Measurements from ENCODE around the gene SNX33. TPM values are rescaled to one million over a fixed set of nuclear protein-coding genes. Genes with fewer than 3 reads are reported as not detected.
A peak's percentile ranks its signal among the peaks of the same experiment; 100 is the strongest.

The SNX33 gene
- total RNA-seq, 1 experiment from 2014 or later = 6.1 TPM

- no peaks in the 10 kb centered on the region for H3K9me3 ChIP-seq (replicated peaks)
- H3K4me1 ChIP-seq (replicated peaks) = peaks cover 44% of the 10 kb centered on the region
- no peak overlapping the region for H3K4me3 ChIP-seq
- H3K36me3 ChIP-seq = peaks cover 46% of the 10 kb centered on the region
- no peaks in the 10 kb centered on the region for H3K27me3 ChIP-seq (replicated peaks)
- H3K27ac ChIP-seq = no peak overlapping the region
- no peak for DNase-seq (ENCODE audit: low read depth in 1 of 2, low spot score in 2 of 2)
Measured at GRCh38 chr15:75649848-75650247, 2.1 kb downstream of the SNX33 start.

- H3K36me3 ChIP-seq = peaks cover 46% of the 10 kb centered on the region
- H3K4me3 ChIP-seq = no peak overlapping the region
- no peaks in the 10 kb centered on the region for H3K27me3 ChIP-seq (replicated peaks)
- H3K9me3 ChIP-seq (replicated peaks) = no peaks in the 10 kb centered on the region
- no peak for DNase-seq (ENCODE audit: low read depth in 1 of 2, low spot score in 2 of 2)
- H3K4me1 ChIP-seq (replicated peaks) = peaks cover 44% of the 10 kb centered on the region
- no peak overlapping the region for H3K27ac ChIP-seq
Measured at GRCh38 chr15:75650908-75651809, 3.4 kb downstream of the SNX33 start.

- H3K4me1 ChIP-seq (replicated peaks) = peaks cover 36% of the 10 kb centered on the region
- peaks cover 50% of the 10 kb centered on the region for H3K36me3 ChIP-seq
- H3K9me3 ChIP-seq (replicated peaks) = no peaks in the 10 kb centered on the region
- no peak overlapping the region for H3K4me3 ChIP-seq
- DNase-seq (ENCODE audit: low read depth in 1 of 2, low spot score in 2 of 2) = no peak
- no peaks in the 10 kb centered on the region for H3K27me3 ChIP-seq (replicated peaks)
- no peak overlapping the region for H3K27ac ChIP-seq
Measured at GRCh38 chr15:75651810-75652543, 4.3 kb downstream of the SNX33 start.

GRCh38 chr15:75653347-75653913, 5.7 kb downstream of the SNX33 start:
- Histone ChIP-seq H3K27ac (no peak overlapping the region), H3K27me3 (replicated peaks) (no peaks in the 10 kb centered on the region), H3K4me3 (no peak overlapping the region), H3K9me3 (replicated peaks) (no peaks in the 10 kb centered on the region), H3K36me3 (peaks cover 56% of the 10 kb centered on the region), H3K4me1 (replicated peaks) (peaks cover 33% of the 10 kb centered on the region)
- DNase-seq (ENCODE audit: low read depth in 1 of 2, low spot score in 2 of 2) = no peak

- Histone ChIP-seq H3K36me3 (peaks cover 52% of the 10 kb centered on the region), H3K4me3 (no peak overlapping the region), H3K9me3 (replicated peaks) (no peaks in the 10 kb centered on the region), H3K27ac (no peak overlapping the region), H3K4me1 (replicated peaks) (peaks cover 24% of the 10 kb centered on the region), H3K27me3 (replicated peaks) (no peaks in the 10 kb centered on the region)
- no peak for DNase-seq (ENCODE audit: low read depth in 1 of 2, low spot score in 2 of 2)
Measured at GRCh38 chr15:75654201-75654907, 6.6 kb downstream of the SNX33 start.

- H3K36me3 ChIP-seq = peaks cover 44% of the 10 kb centered on the region
- no peaks in the 10 kb centered on the region for H3K9me3 ChIP-seq (replicated peaks)
- no peak for DNase-seq (ENCODE audit: low read depth in 1 of 2, low spot score in 2 of 2)
- no peak overlapping the region for H3K27ac ChIP-seq
- H3K27me3 ChIP-seq (replicated peaks) = no peaks in the 10 kb centered on the region
- peaks cover 18% of the 10 kb centered on the region for H3K4me1 ChIP-seq (replicated peaks)
- no peak overlapping the region for H3K4me3 ChIP-seq
Measured at GRCh38 chr15:75655931-75656330, 8.2 kb downstream of the SNX33 start.

GRCh38 chr15:75656331-75656730, 8.6 kb downstream of the SNX33 start:
- no peak for DNase-seq (ENCODE audit: low read depth in 1 of 2, low spot score in 2 of 2)
- Histone ChIP-seq H3K27ac (no peak overlapping the region), H3K4me3 (no peak overlapping the region), H3K36me3 (peaks cover 40% of the 10 kb centered on the region), H3K9me3 (replicated peaks) (no peaks in the 10 kb centered on the region), H3K4me1 (replicated peaks) (peaks cover 18% of the 10 kb centered on the region), H3K27me3 (replicated peaks) (no peaks in the 10 kb centered on the region)

- DNase-seq (ENCODE audit: low read depth in 1 of 2, low spot score in 2 of 2) = no peak
- peaks cover 18% of the 10 kb centered on the region for H3K4me1 ChIP-seq (replicated peaks)
- no peaks in the 10 kb centered on the region for H3K27me3 ChIP-seq (replicated peaks)
- no peak overlapping the region for H3K27ac ChIP-seq
- H3K4me3 ChIP-seq = no peak overlapping the region
- no peaks in the 10 kb centered on the region for H3K9me3 ChIP-seq (replicated peaks)
- H3K36me3 ChIP-seq = peaks cover 36% of the 10 kb centered on the region
Measured at GRCh38 chr15:75656813-75657212, 9.1 kb downstream of the SNX33 start.

- Histone ChIP-seq H3K27me3 (replicated peaks) (no peaks in the 10 kb centered on the region), H3K36me3 (peaks cover 20% of the 10 kb centered on the region), H3K4me3 (no peak overlapping the region), H3K4me1 (replicated peaks) (peaks cover 21% of the 10 kb centered on the region), H3K27ac (no peak overlapping the region), H3K9me3 (replicated peaks) (no peaks in the 10 kb centered on the region)
- no peak for DNase-seq (ENCODE audit: low read depth in 1 of 2, low spot score in 2 of 2)
Measured at GRCh38 chr15:75659141-75659771, 11.5 kb downstream of the SNX33 start.

- H3K27ac ChIP-seq = no peak overlapping the region
- H3K4me1 ChIP-seq (replicated peaks) = peaks cover 21% of the 10 kb centered on the region
- H3K9me3 ChIP-seq (replicated peaks) = no peaks in the 10 kb centered on the region
- DNase-seq (ENCODE audit: low read depth in 1 of 2, low spot score in 2 of 2) = no peak
- peaks cover 20% of the 10 kb centered on the region for H3K36me3 ChIP-seq
- H3K27me3 ChIP-seq (replicated peaks) = no peaks in the 10 kb centered on the region
- no peak overlapping the region for H3K4me3 ChIP-seq
Measured at GRCh38 chr15:75659928-75660645, 12.4 kb downstream of the SNX33 start.

GRCh38 chr15:75661100-75661755, 13.5 kb downstream of the SNX33 start:
- DNase-seq (ENCODE audit: low read depth in 1 of 2, low spot score in 2 of 2) = peak; percentile 63 to 94
- peaks cover 24% of the 10 kb centered on the region for H3K4me1 ChIP-seq (replicated peaks)
- H3K9me3 ChIP-seq (replicated peaks) = no peaks in the 10 kb centered on the region
- H3K36me3 ChIP-seq = peaks cover 20% of the 10 kb centered on the region
- H3K27ac ChIP-seq = peak overlapping the region; percentile 82
- H3K4me3 ChIP-seq = no peak overlapping the region
- no peaks in the 10 kb centered on the region for H3K27me3 ChIP-seq (replicated peaks)

GRCh38 chr15:75661756-75662140, 14.0 kb downstream of the SNX33 start:
- Histone ChIP-seq H3K4me1 (replicated peaks) (peaks cover 29% of the 10 kb centered on the region), H3K27ac (peak overlapping the region; percentile 82), H3K4me3 (no peak overlapping the region), H3K36me3 (peaks cover 18% of the 10 kb centered on the region), H3K9me3 (replicated peaks) (no peaks in the 10 kb centered on the region), H3K27me3 (replicated peaks) (no peaks in the 10 kb centered on the region)
- DNase-seq (ENCODE audit: low read depth in 1 of 2, low spot score in 2 of 2) = no peak
